Activated CD4-positive, alpha-beta T cell treated with anti-CD3 and anti-CD28 coated beads, Interleukin-2, amount 50 U/mL, for 1 hour (primary cell): Measurements from ENCODE around the gene SLC9A7.

Experiments
- DNase-seq: peaks from one replicate; pipeline ENCODE4 v3.0.0-alpha.2; 2020

The SLC9A7 gene

DNA sequence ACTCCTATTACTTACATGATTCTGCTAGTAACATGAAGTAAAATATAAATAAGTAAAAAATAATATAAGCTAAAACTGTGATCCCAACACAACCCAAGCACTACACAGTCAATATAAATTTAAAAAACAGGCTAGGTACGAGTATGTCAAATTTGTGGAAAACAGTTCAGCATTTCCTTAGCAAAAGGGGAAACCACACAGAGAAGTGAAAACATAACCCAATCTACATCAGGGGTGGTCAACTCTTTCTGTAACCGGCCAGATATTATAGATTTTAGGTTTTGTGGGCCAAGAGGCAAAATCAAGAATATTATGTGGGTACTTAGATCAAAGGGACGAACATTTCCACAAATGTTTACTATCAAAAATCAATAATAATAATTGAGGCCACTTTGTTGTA lies 115.3 kb downstream of the SLC9A7 start:
- no peak for DNase-seq

- no peak for DNase-seq
These were observed 116.8 kb downstream of the SLC9A7 start for GRCh38 chrX:46642145-46642544.

- DNase-seq: no peak
These were observed 121.0 kb downstream of the SLC9A7 start for GRCh38 chrX:46637938-46638337.

DNA sequence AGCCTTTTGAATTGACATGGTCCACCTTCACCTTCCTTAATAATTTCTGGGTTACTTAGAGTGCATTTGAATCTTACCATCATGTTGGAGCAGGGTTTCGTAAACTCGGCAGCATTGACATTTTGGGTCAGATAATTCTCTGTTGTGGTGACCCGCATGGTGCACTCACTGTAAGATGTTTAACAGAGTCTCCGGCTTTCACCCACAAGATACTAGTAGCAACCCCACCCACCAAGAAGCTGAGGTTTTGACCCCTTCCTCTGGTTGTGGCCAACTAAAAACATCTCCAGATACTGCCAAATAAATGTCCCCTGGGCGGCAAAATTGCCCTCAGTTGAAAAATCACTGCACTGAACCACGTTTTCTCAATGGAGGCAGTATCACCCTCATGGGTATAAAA lies 122.7 kb downstream of the SLC9A7 start:
- no peak for DNase-seq

DNA sequence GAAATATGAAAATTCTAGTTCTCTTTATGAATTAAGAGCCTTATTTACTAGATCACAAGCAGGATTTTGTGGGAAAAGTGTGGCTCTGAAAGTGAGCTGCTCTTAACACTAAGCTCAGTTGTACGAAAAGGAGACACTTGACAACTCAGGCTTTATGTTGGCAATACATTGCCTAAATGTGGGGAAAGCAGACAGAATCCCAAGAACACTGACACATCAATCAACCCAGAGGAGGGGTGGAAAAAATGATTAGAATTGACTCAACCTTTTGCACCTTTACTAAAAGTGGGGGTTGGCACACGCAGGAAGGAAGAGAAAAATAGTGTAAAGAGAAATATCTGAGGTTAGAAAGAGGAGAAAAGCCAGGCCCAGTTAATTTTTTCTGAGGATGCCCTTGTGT lies 123.7 kb downstream of the SLC9A7 start:
- DNase-seq: no peak

GRCh38 chrX:46634577-46634976 lies 124.3 kb downstream of the SLC9A7 start:
- no peak for DNase-seq

- no peak for DNase-seq
These were observed 128.8 kb downstream of the SLC9A7 start for GRCh38 chrX:46630141-46630540.

DNA sequence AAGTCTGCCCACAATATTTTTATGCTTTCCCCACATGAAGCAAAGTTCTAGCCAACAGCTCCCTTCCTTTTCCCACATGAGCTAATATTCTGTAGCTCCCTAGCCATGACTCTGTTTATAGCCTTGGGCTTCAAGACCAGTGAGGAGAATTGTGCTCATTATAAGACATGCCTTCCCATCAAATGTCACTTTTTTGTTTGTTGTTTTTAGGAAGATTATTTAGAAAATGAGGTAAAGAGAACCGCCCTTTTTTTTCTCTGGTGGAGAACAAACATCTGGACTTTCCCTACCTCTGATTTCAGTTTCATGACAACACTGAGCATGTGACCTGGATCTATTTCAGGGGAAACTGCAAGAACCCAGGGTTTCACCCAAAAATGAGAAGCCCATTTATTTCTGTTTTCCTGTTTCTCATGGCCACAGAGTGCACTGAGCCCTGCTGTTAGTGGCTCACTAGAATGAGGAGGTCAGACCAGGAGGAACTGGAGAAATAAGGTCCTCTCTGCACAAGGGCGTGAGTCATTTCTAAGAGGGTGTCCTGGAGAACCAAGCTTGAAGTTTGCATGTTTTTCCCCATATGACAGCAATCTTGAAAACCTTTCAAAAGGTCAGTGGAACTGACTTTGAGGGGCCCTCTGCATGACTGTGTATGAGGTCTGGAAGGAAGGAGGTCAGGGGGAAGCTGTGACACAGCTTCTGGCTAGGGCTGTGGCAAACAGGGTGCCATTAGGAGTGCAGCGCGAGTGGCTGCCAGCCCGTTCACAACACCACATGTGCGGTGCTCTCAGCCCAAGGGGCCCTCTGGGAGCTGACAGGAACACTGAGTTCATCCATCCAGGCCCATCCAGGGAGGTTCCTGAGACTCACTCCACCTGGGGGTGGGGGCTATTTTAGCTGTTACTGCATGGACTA lies 130.2 kb downstream of the SLC9A7 start:
- no peak for DNase-seq

DNA sequence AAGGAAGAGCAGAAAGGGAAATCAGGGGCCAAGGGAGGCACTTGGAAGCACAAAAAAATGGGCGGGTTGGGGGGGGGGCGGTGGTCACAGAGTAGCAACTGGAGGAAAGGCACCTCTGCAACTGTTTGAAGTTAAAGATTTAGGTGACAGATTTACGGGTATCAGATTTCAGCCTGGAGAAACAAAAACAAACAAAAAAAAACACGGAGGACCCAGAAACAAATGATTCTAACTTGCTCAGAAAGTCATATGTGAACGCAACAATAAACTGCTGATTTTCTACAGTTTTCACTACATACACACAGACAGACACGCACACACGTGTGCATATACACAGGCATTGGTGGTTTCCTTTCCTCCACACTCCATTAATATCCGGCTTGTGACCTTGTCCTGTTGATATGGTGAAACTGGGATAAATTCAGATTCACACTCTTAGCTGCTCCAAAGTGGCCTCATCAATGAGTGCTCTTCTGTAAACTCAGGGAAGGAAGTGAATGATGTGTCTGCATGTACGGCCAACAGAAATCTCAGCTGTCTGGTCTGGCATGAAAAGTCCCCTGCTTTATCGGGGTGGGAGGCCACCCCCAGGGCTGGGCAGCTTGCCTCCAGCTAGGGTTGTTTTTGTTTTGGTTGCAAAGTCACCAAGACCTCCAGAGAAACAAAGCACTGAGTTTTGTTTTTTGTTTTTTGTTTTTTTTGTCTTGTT lies 131.1 kb downstream of the SLC9A7 start:
- DNase-seq: no peak

- DNase-seq: no peak
These were observed 131.9 kb downstream of the SLC9A7 start for GRCh38 chrX:46627062-46627461.

DNA sequence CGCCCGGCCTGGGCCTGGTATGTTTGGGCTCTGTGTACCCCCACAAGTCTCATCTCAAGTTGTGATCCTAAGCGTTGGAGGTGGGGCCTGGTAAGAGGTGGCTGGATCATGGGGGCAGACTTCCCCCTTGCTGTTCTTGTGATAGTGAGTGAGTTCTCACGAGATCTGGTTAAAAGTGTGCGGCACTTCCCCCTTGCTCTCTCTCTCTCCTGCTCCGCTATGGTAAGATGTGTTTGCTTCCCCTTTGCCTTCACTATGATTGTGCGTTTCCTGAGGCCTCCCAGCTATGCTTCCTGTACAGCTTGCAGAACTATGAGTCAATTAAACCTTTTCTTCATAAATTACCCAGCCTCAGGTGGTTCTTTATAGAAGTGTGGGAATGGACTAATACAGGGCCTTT lies 132.4 kb downstream of the SLC9A7 start:
- DNase-seq: no peak

GRCh38 chrX:46624090-46624786 lies 134.7 kb downstream of the SLC9A7 start:
- DNase-seq: no peak

GRCh38 chrX:46621572-46621971 lies 137.3 kb downstream of the SLC9A7 start:
- DNase-seq: no peak

- DNase-seq: no peak
These were observed 138.4 kb downstream of the SLC9A7 start for GRCh38 chrX:46620505-46620904.

DNA sequence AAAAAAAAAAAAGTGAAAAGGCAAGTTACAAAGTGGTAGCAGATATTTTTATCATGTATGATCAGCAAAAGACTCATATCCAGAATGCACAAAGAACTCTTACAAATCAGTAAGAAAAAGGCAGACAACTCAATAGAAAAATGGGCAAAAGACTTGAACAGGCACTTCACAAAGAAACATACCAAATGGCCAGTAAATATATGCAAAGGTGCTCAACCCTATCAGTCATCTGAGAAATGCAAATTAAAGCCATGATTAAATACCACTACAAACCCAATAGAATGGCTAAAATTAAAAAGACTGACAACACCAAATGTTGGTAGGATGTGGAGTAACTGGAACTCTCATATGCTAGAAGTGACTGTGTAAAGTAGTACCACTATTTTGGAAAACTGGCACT lies 140.0 kb downstream of the SLC9A7 start:
- DNase-seq: no peak

- DNase-seq: no peak
These were observed 141.0 kb downstream of the SLC9A7 start for GRCh38 chrX:46617906-46618305.

DNA sequence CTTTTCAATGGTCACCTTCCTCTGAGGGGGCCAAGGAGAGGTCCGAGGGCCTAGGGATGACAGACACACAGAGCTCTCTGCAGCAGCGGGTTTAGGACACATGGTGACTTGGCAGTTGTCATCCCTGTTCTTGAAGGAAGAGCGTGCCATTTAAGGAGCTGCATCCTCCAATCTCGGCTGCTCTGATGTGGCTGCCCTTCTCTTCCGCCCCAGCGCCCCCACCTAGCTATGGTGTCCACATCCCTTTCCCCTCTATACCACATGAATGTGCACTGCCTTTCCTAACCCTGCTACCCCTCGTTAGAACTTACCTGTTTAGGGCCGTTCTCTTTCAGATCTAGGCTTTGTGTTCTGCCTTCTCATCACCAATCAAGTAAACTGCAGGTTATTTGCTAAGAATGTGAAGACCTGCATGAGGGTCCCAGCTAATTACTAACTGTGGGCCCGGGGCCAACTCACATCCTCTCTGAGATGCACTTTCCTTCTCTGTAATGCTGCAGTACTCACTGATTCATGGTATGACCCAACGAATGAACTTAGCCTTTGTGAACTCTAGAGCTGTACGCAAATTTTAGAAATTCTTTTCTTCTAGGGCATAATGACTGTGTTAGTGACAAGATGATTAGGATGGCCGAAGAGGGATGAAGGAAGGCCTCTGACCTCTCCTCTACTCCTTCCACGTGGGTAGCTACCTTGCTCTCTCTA lies 147.1 kb downstream of the SLC9A7 start:
- DNase-seq: peak; percentile 9

DNA sequence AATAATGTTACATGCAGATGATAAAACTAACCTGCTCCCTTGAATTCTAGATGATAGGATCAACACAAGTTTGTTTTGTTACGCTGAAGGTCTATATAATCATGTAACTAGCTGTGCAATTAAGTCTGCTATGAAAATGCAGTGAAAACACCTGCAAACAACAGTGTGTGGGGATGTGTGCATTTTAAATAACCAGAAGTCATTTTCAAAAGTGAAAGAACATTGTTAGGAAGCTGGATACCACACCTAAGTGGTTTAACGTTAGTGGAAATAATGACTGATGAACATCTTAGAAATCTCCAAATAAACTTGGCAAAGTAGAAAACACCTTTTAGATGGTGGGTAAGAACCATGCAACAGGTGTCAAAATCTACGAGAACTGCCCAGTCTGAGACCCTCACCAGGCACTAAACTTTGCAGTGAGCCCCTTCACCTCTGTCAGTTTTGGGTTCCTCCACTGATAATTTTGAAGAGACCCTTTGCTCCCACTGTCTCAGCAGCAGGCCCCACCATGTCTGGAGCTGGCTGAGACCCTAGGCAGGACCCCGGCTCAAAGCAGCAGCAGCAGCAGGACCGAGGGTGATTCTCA lies 148.8 kb downstream of the SLC9A7 start:
- DNase-seq: no peak

GRCh38 chrX:46607916-46608315 lies 151.0 kb downstream of the SLC9A7 start:
- no peak for DNase-seq

DNA sequence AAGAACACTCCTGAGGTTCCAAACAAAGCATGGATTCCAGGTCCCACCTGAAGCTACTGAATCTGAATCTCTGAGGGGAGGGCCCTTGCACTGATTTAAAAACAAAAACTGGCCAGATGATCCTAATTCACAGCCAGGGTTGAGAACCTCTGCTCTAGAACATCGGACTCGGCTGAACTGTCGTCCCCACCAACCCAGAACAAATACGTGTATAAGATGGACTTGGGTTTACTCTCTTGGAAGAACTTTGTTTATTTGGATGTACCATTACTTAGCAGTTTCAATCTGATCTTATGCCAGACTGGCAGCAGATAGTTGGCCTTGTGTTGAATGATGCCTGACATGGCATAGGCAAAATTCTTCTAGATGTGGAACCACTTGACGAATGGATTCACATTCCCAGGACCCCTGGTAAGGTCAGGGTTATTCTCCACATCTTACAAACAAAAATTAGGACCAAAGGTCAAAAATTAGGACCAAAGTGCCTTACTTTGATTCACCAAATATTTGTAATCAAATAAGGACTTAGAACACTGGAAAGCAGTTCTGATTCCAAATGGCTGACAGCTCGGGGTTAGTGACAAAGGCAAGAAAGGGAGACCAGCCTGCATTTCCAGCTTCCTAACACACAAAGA lies 156.3 kb downstream of the SLC9A7 start:
- no peak for DNase-seq

GRCh38 chrX:46601283-46601682 lies 157.6 kb downstream of the SLC9A7 start:
- no peak for DNase-seq

DNA sequence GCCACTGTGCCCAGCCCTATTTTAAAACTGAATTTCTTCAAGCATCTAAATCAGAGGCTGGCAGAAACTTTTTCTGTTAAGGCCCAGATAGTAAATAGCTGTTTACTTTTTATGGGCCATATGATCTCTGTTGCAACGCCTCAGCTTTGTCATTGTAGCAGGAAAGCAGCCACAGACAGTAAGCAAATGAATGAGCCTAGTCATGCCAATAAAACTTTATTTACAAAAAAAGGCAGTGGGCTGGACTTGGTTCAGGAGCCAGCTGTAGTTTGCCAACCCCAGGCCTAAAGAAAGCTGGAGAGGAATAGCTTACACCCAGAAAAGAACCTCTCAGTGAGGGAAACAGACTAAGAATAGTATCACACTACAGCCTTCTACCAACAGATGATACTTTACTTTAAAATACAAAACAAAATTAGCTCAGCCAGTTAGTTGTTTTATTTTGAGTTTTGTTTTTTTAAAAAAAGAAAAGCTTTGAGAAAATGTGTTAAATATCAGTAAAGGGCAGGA lies 159.8 kb downstream of the SLC9A7 start:
- no peak for DNase-seq
